GM23248 (cell line): ENCODE data around the gene AREG.

Source experiments
- EZH2 ChIP-seq: fragments of 200-600 bp; sonication (generic); IDR thresholded peaks from 2 replicates; pipeline ENCODE4 v1.6.1; 2018; ENCODE audit warnings: antibody characterized with exemption, mild to moderate bottlenecking; ENCODE audit not compliant: insufficient read depth, poor library complexity, severe bottlenecking
- EZH2phosphoT487 ChIP-seq: fragments of 200-600 bp; sonication (generic); IDR thresholded peaks from 2 replicates; pipeline ENCODE4 v1.6.1; 2018; ENCODE audit warnings: antibody characterized with exemption, moderate library complexity, mild to moderate bottlenecking, low read depth; ENCODE audit not compliant: insufficient read depth

DNA sequence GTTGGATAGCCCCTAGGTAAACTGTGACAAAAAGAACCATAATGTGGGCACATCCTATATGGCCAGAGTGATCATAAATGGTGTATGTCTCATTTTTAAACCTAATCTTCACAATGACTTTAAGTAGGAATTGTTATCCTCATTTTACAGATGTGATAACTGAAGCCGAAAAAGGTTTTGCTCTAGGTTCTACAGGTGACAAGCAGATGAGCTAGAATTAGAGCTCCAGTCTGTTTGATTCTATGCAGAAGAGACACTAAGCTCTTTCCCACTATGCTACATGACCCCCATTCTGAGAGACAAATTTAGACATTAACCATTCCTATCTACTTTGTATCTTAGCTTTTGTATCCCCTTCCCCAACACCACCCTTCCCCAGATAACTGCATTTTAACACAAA lies 2.0 kb downstream of the AREG start:
- TF ChIP-seq EZH2 (no peak), EZH2phosphoT487 (no peak)
